ENCODE data around the gene ZNF808.
"Not testable (repeated sequence)": the region's sequence is repeated elsewhere in the genome, so short reads cannot be mapped to it uniquely, and the experiment has no call there.

GRCh38 chr19:52485561-52486240, 41.8 kb upstream of the ZNF808 start:
- TF ChIP-seq, protein P1, sequence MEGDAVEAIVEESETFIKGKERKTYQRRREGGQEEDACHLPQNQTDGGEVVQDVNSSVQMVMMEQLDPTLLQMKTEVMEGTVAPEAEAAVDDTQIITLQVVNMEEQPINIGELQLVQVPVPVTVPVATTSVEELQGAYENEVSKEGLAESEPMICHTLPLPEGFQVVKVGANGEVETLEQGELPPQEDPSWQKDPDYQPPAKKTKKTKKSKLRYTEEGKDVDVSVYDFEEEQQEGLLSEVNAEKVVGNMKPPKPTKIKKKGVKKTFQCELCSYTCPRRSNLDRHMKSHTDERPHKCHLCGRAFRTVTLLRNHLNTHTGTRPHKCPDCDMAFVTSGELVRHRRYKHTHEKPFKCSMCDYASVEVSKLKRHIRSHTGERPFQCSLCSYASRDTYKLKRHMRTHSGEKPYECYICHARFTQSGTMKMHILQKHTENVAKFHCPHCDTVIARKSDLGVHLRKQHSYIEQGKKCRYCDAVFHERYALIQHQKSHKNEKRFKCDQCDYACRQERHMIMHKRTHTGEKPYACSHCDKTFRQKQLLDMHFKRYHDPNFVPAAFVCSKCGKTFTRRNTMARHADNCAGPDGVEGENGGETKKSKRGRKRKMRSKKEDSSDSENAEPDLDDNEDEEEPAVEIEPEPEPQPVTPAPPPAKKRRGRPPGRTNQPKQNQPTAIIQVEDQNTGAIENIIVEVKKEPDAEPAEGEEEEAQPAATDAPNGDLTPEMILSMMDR (IDR thresholded peaks at IDR 0.05; ENCODE audit: insufficient read depth, low read length, poor library complexity, severe bottlenecking): not testable (repeated sequence)
- not testable (repeated sequence) for TF ChIP-seq EZH2phosphoT487 (conservative IDR thresholded peaks at IDR 0.05; ENCODE audit: low read length)

Measured in SU-DHL-6 (cell line).